ENCODE results near the gene NUDT19.
A peak's percentile ranks its signal among the peaks of the same experiment; 100 is the strongest.
"Not testable (repeated sequence)": the region's sequence is repeated elsewhere in the genome, so short reads cannot be mapped to it uniquely, and the experiment has no call there.

Gene NUDT19

GRCh38 chr19:32675720-32676185 is 15.9 kb upstream of the NUDT19 start, which contains the start of gene RGS9BP:
RGS9BP (plus strand) TSS chr19:32675848; CDS start chr19:32676264, 416 bp downstream.
- peak; percentile 43 to 73 (median 58) for DNase-seq

- DNase-seq = peak in 2 of 5 experiments; percentile 20 to 52
Observed at GRCh38 chr19:32676186-32676894, 15.3 kb upstream of the NUDT19 start.

- DNase-seq = no peak
Observed at GRCh38 chr19:32676895-32677359, 14.7 kb upstream of the NUDT19 start.

- no peak for DNase-seq
Observed at GRCh38 chr19:32677657-32678056, 14.0 kb upstream of the NUDT19 start.

- no peak for DNase-seq
Observed at GRCh38 chr19:32680986-32681385, 10.6 kb upstream of the NUDT19 start.

- DNase-seq = no peak
Observed at GRCh38 chr19:32682317-32682716, 9.3 kb upstream of the NUDT19 start.

- DNase-seq = no peak
Observed at GRCh38 chr19:32686847-32687475, 4.7 kb upstream of the NUDT19 start.

GRCh38 chr19:32687681-32688080 is 3.9 kb upstream of the NUDT19 start:
- no peak for DNase-seq

- DNase-seq = no peak
Observed at GRCh38 chr19:32688311-32688710, 3.3 kb upstream of the NUDT19 start.

GRCh38 chr19:32691952-32692726 is 518 bp downstream of the NUDT19 start:
- DNase-seq = peak; percentile 21 to 77 (median 36)

GRCh38 chr19:32692727-32693061 is 1.1 kb downstream of the NUDT19 start:
- DNase-seq = peak in 1 of 5 experiments; percentile 11

- peak in 2 of 5 experiments; percentile 63 to 81 for DNase-seq
Observed at GRCh38 chr19:32693151-32694108, 1.8 kb downstream of the NUDT19 start.

GRCh38 chr19:32694316-32694715 is 2.7 kb downstream of the NUDT19 start:
- DNase-seq = not testable (repeated sequence)

- DNase-seq = not testable (repeated sequence)
Observed at GRCh38 chr19:32694851-32695250, 3.2 kb downstream of the NUDT19 start.

- DNase-seq = not testable (repeated sequence)
Observed at GRCh38 chr19:32695506-32695905, 3.9 kb downstream of the NUDT19 start.

- not testable (repeated sequence) for DNase-seq
Observed at GRCh38 chr19:32696771-32697170, 5.2 kb downstream of the NUDT19 start.

- DNase-seq = not testable (repeated sequence)
Observed at GRCh38 chr19:32700129-32700528, 8.5 kb downstream of the NUDT19 start.

- no peak for DNase-seq
Observed at GRCh38 chr19:32702010-32702409, 10.4 kb downstream of the NUDT19 start.

GRCh38 chr19:32704006-32704405 is 12.4 kb downstream of the NUDT19 start:
- DNase-seq = not testable (repeated sequence)

GRCh38 chr19:32708457-32708856 is 16.8 kb downstream of the NUDT19 start:
- DNase-seq = peak in 1 of 5 experiments; percentile 60

GRCh38 chr19:32709032-32709431 is 17.4 kb downstream of the NUDT19 start:
- DNase-seq = no peak

- DNase-seq = no peak
Observed at GRCh38 chr19:32711747-32712146, 20.1 kb downstream of the NUDT19 start.
